ENCODE measurements around the gene XIRP1. TPM values are rescaled to one million over a fixed set of nuclear protein-coding genes. Genes with fewer than 3 reads are reported as not detected.

Gene XIRP1
- total RNA-seq, 1 donor from 2014 or later = 0.08 TPM

- no peaks in the 10 kb centered on the region for H3K36me3 ChIP-seq (ENCODE audit: control insufficient read depth, insufficient read depth, low read length)
- TF ChIP-seq CTCF (IDR thresholded peaks at IDR 0.05; ENCODE audit: insufficient read depth, low read length, poor library complexity, severe bottlenecking) = no peak
- no peak for DNase-seq (ENCODE audit: low read depth)
- peaks cover 14% of the 10 kb centered on the region for H3K27me3 ChIP-seq (ENCODE audit: control insufficient read depth, insufficient read depth, low read length)
- H3K4me3 ChIP-seq (ENCODE audit: low read depth, low read length) = no peak overlapping the region
Measured at GRCh38 chr3:39203860-39204259, 11.5 kb upstream of the XIRP1 start.

DNA sequence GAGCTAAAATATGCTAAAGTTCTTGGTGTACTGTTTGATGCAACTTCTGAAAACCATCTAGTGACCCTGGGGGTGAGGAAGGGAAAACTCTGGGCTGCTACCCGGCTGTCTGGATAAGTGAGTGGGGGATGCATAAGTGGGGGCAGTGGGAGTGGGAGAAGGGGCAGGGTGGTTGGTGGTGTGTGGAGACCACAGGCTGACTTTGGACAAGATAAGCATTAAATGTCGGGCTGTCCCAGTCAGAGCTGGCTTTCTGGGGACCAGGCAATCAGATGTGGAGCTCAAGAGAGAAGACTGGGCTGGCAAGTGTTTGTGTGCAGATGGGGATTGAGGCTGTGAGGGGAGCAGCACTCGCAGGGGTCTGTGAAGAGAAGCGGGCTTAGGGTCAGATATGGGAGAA is 11.0 kb upstream of the XIRP1 start:
- no peaks in the 10 kb centered on the region for H3K36me3 ChIP-seq (ENCODE audit: control insufficient read depth, insufficient read depth, low read length)
- H3K4me3 ChIP-seq (ENCODE audit: low read depth, low read length) = no peak overlapping the region
- H3K27me3 ChIP-seq (ENCODE audit: control insufficient read depth, insufficient read depth, low read length) = peaks cover 14% of the 10 kb centered on the region
- no peak for DNase-seq (ENCODE audit: low read depth)
- TF ChIP-seq CTCF (IDR thresholded peaks at IDR 0.05; ENCODE audit: insufficient read depth, low read length, poor library complexity, severe bottlenecking) = no peak

GRCh38 chr3:39202094-39202493 is 9.7 kb upstream of the XIRP1 start:
- H3K36me3 ChIP-seq (ENCODE audit: control insufficient read depth, insufficient read depth, low read length) = no peaks in the 10 kb centered on the region
- H3K4me3 ChIP-seq (ENCODE audit: low read depth, low read length) = no peak overlapping the region
- peaks cover 11% of the 10 kb centered on the region for H3K27me3 ChIP-seq (ENCODE audit: control insufficient read depth, insufficient read depth, low read length)
- no peak for TF ChIP-seq CTCF (IDR thresholded peaks at IDR 0.05; ENCODE audit: insufficient read depth, low read length, poor library complexity, severe bottlenecking)
- no peak for DNase-seq (ENCODE audit: low read depth)

GRCh38 chr3:39196671-39197356 is 4.4 kb upstream of the XIRP1 start:
- no peak for TF ChIP-seq CTCF (IDR thresholded peaks at IDR 0.05; ENCODE audit: insufficient read depth, low read length, poor library complexity, severe bottlenecking)
- no peaks in the 10 kb centered on the region for H3K27me3 ChIP-seq (ENCODE audit: control insufficient read depth, insufficient read depth, low read length)
- H3K36me3 ChIP-seq (ENCODE audit: control insufficient read depth, insufficient read depth, low read length) = no peaks in the 10 kb centered on the region
- no peak for DNase-seq (ENCODE audit: low read depth)
- no peak overlapping the region for H3K4me3 ChIP-seq (ENCODE audit: low read depth, low read length)

GRCh38 chr3:39196034-39196433 is 3.6 kb upstream of the XIRP1 start:
- no peaks in the 10 kb centered on the region for H3K36me3 ChIP-seq (ENCODE audit: control insufficient read depth, insufficient read depth, low read length)
- DNase-seq (ENCODE audit: low read depth) = no peak
- no peak overlapping the region for H3K4me3 ChIP-seq (ENCODE audit: low read depth, low read length)
- no peaks in the 10 kb centered on the region for H3K27me3 ChIP-seq (ENCODE audit: control insufficient read depth, insufficient read depth, low read length)
- no peak for TF ChIP-seq CTCF (IDR thresholded peaks at IDR 0.05; ENCODE audit: insufficient read depth, low read length, poor library complexity, severe bottlenecking)

DNA sequence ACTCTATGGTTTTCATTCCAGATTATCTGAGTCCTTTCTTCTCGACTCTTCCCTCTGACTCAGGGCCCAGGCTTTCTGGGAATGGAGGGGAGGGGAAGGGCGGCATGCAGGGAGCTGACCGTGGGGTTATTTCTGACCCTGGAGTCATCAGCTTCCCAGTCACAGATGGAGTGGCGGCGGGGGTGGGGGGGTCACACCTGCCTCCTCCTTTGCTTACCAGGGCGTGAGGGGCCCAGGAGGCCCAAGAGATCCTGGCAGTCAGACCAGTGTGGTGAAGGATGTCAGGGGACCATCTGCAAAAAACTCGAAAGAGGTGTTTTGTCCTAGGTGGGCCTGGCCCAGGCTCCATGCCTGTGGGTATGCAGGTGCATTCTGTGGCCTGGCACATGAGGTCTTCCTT is 996 bp upstream of the XIRP1 start:
- H3K27me3 ChIP-seq (ENCODE audit: control insufficient read depth, insufficient read depth, low read length) = no peaks in the 10 kb centered on the region
- H3K4me3 ChIP-seq (ENCODE audit: low read depth, low read length) = no peak overlapping the region
- no peaks in the 10 kb centered on the region for H3K36me3 ChIP-seq (ENCODE audit: control insufficient read depth, insufficient read depth, low read length)
- TF ChIP-seq CTCF (IDR thresholded peaks at IDR 0.05; ENCODE audit: insufficient read depth, low read length, poor library complexity, severe bottlenecking) = no peak
- DNase-seq (ENCODE audit: low read depth) = peak; percentile 52

Measured in kidney epithelial cell (primary cell).